Effector memory CD8-positive, alpha-beta T cell (primary cell): Measurements from ENCODE around the gene MSN.
A peak's percentile ranks its signal among the peaks of the same experiment; 100 is the strongest.

ENCODE experiments used
- ATAC-seq: fragments of 150-1000 bp; cut with Tn5 transposase; replicated peaks from 2 replicates; pipeline ENCODE4 v1.10.0; 2021; ENCODE audit warnings: mild to moderate bottlenecking, moderate library complexity
- DNase-seq, 3 experiments: peaks; one replicate each; pipeline ENCODE4 v3.0.0; 2021
- H3K27ac Mint-ChIP-seq, 2 donors: one replicate each; pipeline ENCODE4 v1.8.0; 2022; ENCODE audit warnings: mild to moderate bottlenecking in 2 of 2, mixed read lengths in 2 of 2, moderate library complexity in 2 of 2
- H3K27me3 Mint-ChIP-seq, 2 donors: one replicate each; pipeline ENCODE4 v1.8.0; 2022; ENCODE audit warnings: mixed read lengths in 2 of 2
- H3K36me3 Mint-ChIP-seq: one replicate; pipeline ENCODE4 v1.8.0; 2022; ENCODE audit warnings: mild to moderate bottlenecking, moderate library complexity, mixed read lengths; ENCODE audit not compliant: insufficient read depth
- H3K4me1 Mint-ChIP-seq, 2 donors: one replicate each; pipeline ENCODE4 v1.8.0; 2022; ENCODE audit warnings: low read depth in 2 of 2, mixed read lengths in 2 of 2
- H3K4me3 Mint-ChIP-seq, 2 donors: one replicate each; pipeline ENCODE4 v1.8.0; 2022; ENCODE audit warnings: mild to moderate bottlenecking in 2 of 2, mixed read lengths in 2 of 2, moderate library complexity in 2 of 2
- H3K9me3 Mint-ChIP-seq, 2 donors: one replicate each; pipeline ENCODE4 v1.8.0; 2022; ENCODE audit warnings: mixed read lengths in 2 of 2

Gene MSN

GRCh38 chrX:65706041-65706828 is 38.8 kb downstream of the MSN start:
- peaks cover 36% of the 10 kb centered on the region for H3K36me3 Mint-ChIP-seq
- no peaks in the 10 kb centered on the region for H3K9me3 Mint-ChIP-seq
- H3K27me3 Mint-ChIP-seq: no peaks in the 10 kb centered on the region
- peak overlapping the region; percentile 63 to 73 for H3K4me3 Mint-ChIP-seq
- peak overlapping the region; percentile 83 to 97 for H3K27ac Mint-ChIP-seq
- peaks cover 42 to 51% of the 10 kb centered on the region in 2 donors for H3K4me1 Mint-ChIP-seq
- DNase-seq (peak in 2 of 3 experiments; percentile 12 to 16), ATAC-seq (peak; percentile 82)

- Mint-ChIP-seq H3K27me3 (no peaks in the 10 kb centered on the region), H3K36me3 (peaks cover 29% of the 10 kb centered on the region), H3K4me1 (peaks cover 43 to 51% of the 10 kb centered on the region in 2 donors), H3K27ac (peak overlapping the region; percentile 83 to 97), H3K4me3 (peak overlapping the region; percentile 63 to 73), H3K9me3 (no peaks in the 10 kb centered on the region)
- ATAC-seq (no peak), DNase-seq (no peak)
These were observed 39.7 kb downstream of the MSN start for GRCh38 chrX:65707151-65707550.

GRCh38 chrX:65712005-65712806 is 44.8 kb downstream of the MSN start:
- no peak overlapping the region for H3K4me3 Mint-ChIP-seq

GRCh38 chrX:65718538-65718937 is 51.1 kb downstream of the MSN start:
- peaks cover 62% of the 10 kb centered on the region for H3K36me3 Mint-ChIP-seq
- H3K27me3 Mint-ChIP-seq: no peaks in the 10 kb centered on the region
- H3K27ac Mint-ChIP-seq: peak overlapping the region in 1 of 2 donors; percentile 60
- DNase-seq (no peak), ATAC-seq (no peak)
- no peaks in the 10 kb centered on the region for H3K9me3 Mint-ChIP-seq
- H3K4me1 Mint-ChIP-seq: peaks cover 54 to 60% of the 10 kb centered on the region in 2 donors
- no peak overlapping the region for H3K4me3 Mint-ChIP-seq

More at GRCh38 chrX:65712005-65712806, 44.8 kb downstream of the MSN start:
- ATAC-seq (no peak), DNase-seq (no peak)
- H3K4me1 Mint-ChIP-seq: peaks cover 43 to 53% of the 10 kb centered on the region in 2 donors
- H3K36me3 Mint-ChIP-seq: peaks cover 34% of the 10 kb centered on the region
- no peaks in the 10 kb centered on the region for H3K27me3 Mint-ChIP-seq
- peak overlapping the region; percentile 71 to 83 for H3K27ac Mint-ChIP-seq
- no peaks in the 10 kb centered on the region for H3K9me3 Mint-ChIP-seq

- Mint-ChIP-seq H3K9me3 (no peaks in the 10 kb centered on the region), H3K4me3 (peak overlapping the region; percentile 6 to 50), H3K27me3 (no peaks in the 10 kb centered on the region), H3K4me1 (peaks cover 53 to 61% of the 10 kb centered on the region in 2 donors), H3K27ac (peak overlapping the region; percentile 88 to 96), H3K36me3 (peaks cover 59% of the 10 kb centered on the region)
- ATAC-seq (no peak), DNase-seq (no peak)
These were observed 53.0 kb downstream of the MSN start for GRCh38 chrX:65720381-65720964.

DNA sequence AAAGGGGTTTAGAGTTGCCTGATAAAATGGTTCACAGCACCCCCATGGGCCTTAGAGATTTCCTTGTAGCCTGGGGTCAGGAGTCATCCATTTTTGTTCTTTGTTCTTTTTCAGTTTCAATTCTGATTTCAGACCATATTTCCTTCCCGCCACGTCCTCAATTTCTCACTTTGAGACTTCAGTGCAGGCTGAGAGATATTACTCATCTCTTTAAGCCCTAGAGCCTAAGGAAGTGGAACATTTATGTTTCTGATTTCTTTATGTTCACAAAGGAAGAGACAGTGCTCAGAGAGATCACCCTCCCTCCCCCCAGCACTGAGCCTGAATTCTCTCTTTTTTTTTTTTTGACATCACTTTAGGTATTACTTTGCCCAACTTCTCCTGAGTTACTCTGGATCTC is 56.3 kb downstream of the MSN start:
- ATAC-seq: peak; percentile 71
- H3K9me3 Mint-ChIP-seq: no peaks in the 10 kb centered on the region

GRCh38 chrX:65726715-65727114 is 59.3 kb downstream of the MSN start:
- peaks cover 65% of the 10 kb centered on the region for H3K36me3 Mint-ChIP-seq
- peak overlapping the region in 1 of 2 donors; percentile 69 for H3K4me3 Mint-ChIP-seq

More for the DNA sequence above, 56.3 kb downstream of the MSN start:
- no peaks in the 10 kb centered on the region for H3K27me3 Mint-ChIP-seq
- H3K4me1 Mint-ChIP-seq: peaks cover 58 to 65% of the 10 kb centered on the region in 2 donors
- peak in 2 of 3 experiments; percentile 5 to 8 for DNase-seq
- peaks cover 56% of the 10 kb centered on the region for H3K36me3 Mint-ChIP-seq
- H3K27ac Mint-ChIP-seq: peak overlapping the region; percentile 95 to 96
- H3K4me3 Mint-ChIP-seq: peak overlapping the region; percentile 67 to 72

DNA sequence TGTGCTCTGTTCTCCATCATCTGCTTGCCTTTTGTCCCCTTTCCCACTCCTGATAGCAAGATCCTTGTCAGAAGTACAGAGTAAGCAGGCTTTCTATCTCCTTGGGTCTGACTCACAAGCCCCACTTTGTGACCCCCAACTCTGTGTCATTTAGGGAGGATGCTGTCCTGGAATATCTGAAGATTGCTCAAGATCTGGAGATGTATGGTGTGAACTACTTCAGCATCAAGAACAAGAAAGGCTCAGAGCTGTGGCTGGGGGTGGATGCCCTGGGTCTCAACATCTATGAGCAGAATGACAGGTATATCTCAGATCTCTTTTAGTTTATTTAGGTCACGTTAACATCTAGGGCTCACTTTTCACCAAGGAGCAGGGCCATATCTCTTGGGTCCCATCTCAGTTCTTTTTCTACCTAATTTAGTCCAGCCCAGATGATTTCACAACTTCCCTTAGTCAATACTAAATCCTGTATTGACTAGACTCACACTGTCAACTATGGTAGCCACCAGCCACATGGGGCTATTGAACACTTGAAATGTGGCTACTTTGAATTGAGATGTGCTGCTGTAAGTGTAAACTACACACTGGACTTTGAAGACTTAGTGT is 64.3 kb downstream of the MSN start:
- ATAC-seq (no peak), DNase-seq (no peak)
- H3K27me3 Mint-ChIP-seq: no peaks in the 10 kb centered on the region
- peaks cover 25 to 26% of the 10 kb centered on the region in 2 donors for H3K4me1 Mint-ChIP-seq
- peaks cover 88% of the 10 kb centered on the region for H3K36me3 Mint-ChIP-seq
- peak overlapping the region in 1 of 2 donors; percentile 54 for H3K27ac Mint-ChIP-seq
- no peaks in the 10 kb centered on the region for H3K9me3 Mint-ChIP-seq
- H3K4me3 Mint-ChIP-seq: peak overlapping the region in 1 of 2 donors; percentile 8

More at GRCh38 chrX:65726715-65727114, 59.3 kb downstream of the MSN start:
- ATAC-seq (no peak), DNase-seq (no peak)
- Mint-ChIP-seq H3K4me1 (peaks cover 50 to 60% of the 10 kb centered on the region in 2 donors), H3K27ac (peak overlapping the region; percentile 71 to 96), H3K9me3 (no peaks in the 10 kb centered on the region), H3K27me3 (no peaks in the 10 kb centered on the region)

DNA sequence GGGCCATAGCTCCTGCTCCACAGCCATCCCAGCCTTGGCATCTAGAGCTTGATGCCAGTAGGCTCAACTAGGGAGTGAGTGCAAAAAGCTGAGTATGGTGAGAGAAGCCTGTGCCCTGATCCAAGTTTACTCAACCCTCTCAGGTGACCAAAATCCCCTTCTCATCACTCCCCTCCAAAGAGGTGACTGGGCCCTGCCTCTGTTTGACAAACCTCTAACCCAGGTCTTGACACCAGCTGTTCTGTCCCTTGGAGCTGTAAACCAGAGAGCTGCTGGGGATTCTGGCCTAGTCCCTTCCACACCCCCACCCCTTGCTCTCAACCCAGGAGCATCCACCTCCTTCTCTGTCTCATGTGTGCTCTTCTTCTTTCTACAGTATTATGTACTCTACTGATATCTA is 73.5 kb downstream of the MSN start:
- Mint-ChIP-seq H3K4me3 (no peak overlapping the region), H3K4me1 (peaks cover 16 to 23% of the 10 kb centered on the region in 2 donors), H3K27ac (peak overlapping the region; percentile 73 to 81), H3K9me3 (no peaks in the 10 kb centered on the region), H3K27me3 (no peaks in the 10 kb centered on the region), H3K36me3 (peaks cover 72% of the 10 kb centered on the region)
- ATAC-seq (no peak), DNase-seq (no peak)

GRCh38 chrX:65741823-65742222 is 74.4 kb downstream of the MSN start:
- Mint-ChIP-seq H3K27ac (peak overlapping the region in 1 of 2 donors; percentile 73), H3K27me3 (no peaks in the 10 kb centered on the region), H3K36me3 (peaks cover 63% of the 10 kb centered on the region), H3K4me1 (peaks cover 22 to 26% of the 10 kb centered on the region in 2 donors), H3K4me3 (no peak overlapping the region), H3K9me3 (no peaks in the 10 kb centered on the region)
- ATAC-seq (no peak), DNase-seq (no peak)

GRCh38 chrX:65744965-65745364 is 77.5 kb downstream of the MSN start:
- no peaks in the 10 kb centered on the region for H3K9me3 Mint-ChIP-seq
- ATAC-seq: no peak
- H3K27ac Mint-ChIP-seq: peak overlapping the region; percentile 72 to 81
- peaks cover 28 to 30% of the 10 kb centered on the region in 2 donors for H3K4me1 Mint-ChIP-seq
- peaks cover 38% of the 10 kb centered on the region for H3K36me3 Mint-ChIP-seq
- H3K27me3 Mint-ChIP-seq: no peaks in the 10 kb centered on the region
- no peak overlapping the region for H3K4me3 Mint-ChIP-seq
- no peak for DNase-seq

GRCh38 chrX:65745427-65745826 is 78.0 kb downstream of the MSN start:
- Mint-ChIP-seq H3K27me3 (no peaks in the 10 kb centered on the region), H3K27ac (peak overlapping the region; percentile 72 to 81), H3K4me1 (peaks cover 29 to 30% of the 10 kb centered on the region in 2 donors), H3K36me3 (peaks cover 33% of the 10 kb centered on the region), H3K4me3 (peak overlapping the region; percentile 10 to 21), H3K9me3 (no peaks in the 10 kb centered on the region)
- DNase-seq: no peak
- peak; percentile 67 for ATAC-seq

- DNase-seq: no peak
These were observed 78.5 kb downstream of the MSN start for GRCh38 chrX:65745992-65746391.

More at GRCh38 chrX:65745992-65746391, 78.5 kb downstream of the MSN start:
- Mint-ChIP-seq H3K27ac (peak overlapping the region; percentile 72 to 81), H3K9me3 (no peaks in the 10 kb centered on the region), H3K4me3 (peak overlapping the region; percentile 10 to 21), H3K27me3 (no peaks in the 10 kb centered on the region), H3K36me3 (peaks cover 27% of the 10 kb centered on the region), H3K4me1 (peaks cover 31 to 34% of the 10 kb centered on the region in 2 donors)
- no peak for ATAC-seq
